IPS-11a (cell line): Measurements from ENCODE around the gene MOV10.
A peak's percentile ranks its signal among the peaks of the same experiment; 100 is the strongest.

Experiments used
- H3K4me3 ChIP-seq: one replicate; pipeline ENCODE4 v1.5.1; 2013; ENCODE audit warnings: low read depth, low read length, control low read depth

The MOV10 gene

GRCh38 chr1:112729909-112730308 is 55.5 kb downstream of the MOV10 start:
- H3K4me3 ChIP-seq: no peak overlapping the region

DNA sequence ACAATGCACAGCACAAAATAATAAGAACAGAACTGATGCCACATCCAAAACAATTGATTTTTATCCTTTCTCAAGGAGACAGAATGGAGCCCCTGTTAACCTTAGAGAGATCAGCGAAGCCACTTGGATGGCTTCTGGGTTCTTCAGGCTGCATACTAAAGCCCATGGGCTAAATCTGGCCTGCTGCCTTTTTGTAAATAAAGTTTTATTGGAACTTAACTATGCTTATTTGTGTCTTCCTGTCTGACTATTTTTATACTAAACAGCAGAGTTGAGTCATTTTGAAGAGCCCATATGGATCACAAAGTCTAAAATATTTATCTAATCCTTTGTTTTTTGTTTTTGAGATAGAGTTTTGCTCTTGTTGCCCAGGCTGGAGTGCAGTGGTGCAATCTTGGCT is 57.0 kb downstream of the MOV10 start:
- H3K4me3 ChIP-seq: no peak overlapping the region

- H3K4me3 ChIP-seq: no peak overlapping the region
Measured at GRCh38 chr1:112735752-112736151, 61.3 kb downstream of the MOV10 start.

DNA sequence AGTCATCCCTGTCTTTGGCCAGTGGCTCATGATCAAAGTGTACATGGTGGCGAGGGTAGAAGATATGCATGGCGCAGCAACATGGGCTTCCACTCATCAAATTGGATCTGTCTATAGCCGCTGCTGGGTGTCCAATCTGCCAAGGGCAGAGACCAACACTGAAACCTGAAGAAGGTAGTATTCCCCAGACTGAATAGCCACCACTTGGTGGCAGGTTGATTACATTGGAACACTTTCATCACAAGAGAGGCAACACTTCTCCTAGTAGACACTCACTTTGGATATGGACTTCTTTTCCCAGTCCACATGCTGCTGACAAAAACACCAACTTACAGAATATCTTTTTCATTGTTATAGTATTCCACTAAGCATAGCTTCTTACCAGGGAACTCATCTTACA is 63.1 kb downstream of the MOV10 start:
- H3K4me3 ChIP-seq: no peak overlapping the region

DNA sequence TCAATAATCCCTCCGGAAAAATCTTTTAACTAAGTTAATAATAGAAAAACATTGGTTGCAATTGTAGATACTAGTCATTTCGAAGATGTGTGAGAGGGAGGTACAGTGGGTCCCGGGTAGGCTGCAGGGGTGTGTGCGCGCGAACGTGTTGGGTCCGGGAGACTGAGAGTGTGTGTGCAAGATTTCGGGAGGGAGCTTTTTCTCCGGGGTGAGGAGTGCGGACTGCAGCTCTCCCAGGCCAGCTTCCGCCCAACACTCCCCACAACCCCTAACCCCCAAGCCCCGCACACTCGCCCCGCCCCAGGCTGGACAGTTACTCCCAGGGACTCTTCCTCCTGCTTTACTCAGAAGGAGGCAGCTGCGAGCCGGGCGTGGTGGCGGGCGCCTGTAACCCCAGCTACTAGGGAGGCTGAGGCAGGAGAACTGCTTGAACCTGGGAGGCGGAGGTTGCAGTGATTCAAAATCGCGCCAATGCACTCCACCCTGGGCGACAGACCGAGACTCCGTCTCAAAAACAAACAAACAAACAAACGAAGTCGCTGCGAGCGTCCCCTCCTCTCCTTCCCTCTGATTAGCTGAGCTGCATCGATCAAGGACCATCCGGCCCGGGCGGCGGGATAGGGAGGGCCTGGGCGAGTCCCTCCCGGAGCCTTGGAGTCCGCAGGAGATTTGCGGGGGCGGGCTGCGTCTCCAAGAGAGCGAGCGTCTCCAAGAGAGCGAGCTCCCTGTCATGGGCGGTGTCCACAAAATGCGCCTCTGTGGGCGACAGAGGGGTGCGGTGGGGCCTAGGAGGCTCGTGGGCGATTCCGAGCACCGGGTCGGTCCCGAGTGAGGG is 68.9 kb downstream of the MOV10 start:
- H3K4me3 ChIP-seq: peak overlapping the region; percentile 27

- peak overlapping the region; percentile 27 for H3K4me3 ChIP-seq
Measured at GRCh38 chr1:112744009-112744578, 69.6 kb downstream of the MOV10 start.

GRCh38 chr1:112748396-112748795 is 73.9 kb downstream of the MOV10 start:
- no peak overlapping the region for H3K4me3 ChIP-seq
